ENCODE data around the gene SDR9C7.
"Not testable (repeated sequence)": the region's sequence is repeated elsewhere in the genome, so short reads cannot be mapped to it uniquely, and the experiment has no call there.

SDR9C7 gene

GRCh38 chr12:56951582-56952339 lies 17.6 kb upstream of the SDR9C7 start:
- DNase-seq: no peak

GRCh38 chr12:56948881-56949280 lies 14.7 kb upstream of the SDR9C7 start:
- DNase-seq: no peak

GRCh38 chr12:56948457-56948777 lies 14.2 kb upstream of the SDR9C7 start:
- no peak for DNase-seq

DNA sequence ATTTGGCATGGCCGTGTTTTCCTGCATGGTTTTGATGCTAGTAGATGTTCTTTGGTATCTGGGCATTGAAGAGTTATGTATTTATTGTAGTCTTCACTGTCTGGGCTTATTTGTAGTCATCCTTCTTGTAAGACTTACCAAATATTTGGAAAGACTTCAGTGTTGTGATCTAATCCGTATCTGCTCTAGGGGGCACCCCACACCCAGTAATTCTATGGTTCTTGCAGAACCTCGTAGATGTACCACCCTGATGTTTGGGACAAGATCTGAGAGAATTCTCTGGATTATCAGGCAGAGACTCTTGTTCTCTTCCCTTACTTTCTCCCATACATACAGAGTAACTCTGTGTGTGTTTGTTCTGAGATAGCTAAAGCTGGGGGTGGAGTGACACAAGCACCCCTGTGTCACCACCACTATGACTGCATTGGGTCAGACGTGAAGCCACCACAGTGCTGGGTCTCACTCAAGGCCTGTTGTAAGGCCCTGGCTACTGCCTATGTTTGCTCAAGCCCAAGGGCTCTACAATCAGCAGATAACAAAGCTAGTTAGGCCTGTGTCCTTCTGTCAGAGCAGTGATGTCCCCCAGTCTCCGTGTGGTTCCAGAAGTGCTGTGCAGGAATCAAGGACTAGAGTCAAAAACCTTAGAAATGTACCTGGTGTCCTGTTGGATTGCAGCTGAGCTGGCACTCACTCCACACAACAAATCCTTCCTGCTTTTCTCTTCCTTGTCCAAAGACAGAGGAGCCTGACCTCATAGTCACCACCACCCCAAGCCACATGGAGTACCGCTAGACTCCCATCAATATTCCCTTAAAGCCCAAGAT lies 13.6 kb upstream of the SDR9C7 start:
- peak; percentile 39 to 51 for DNase-seq

- no peak for DNase-seq
These were observed 9.7 kb upstream of the SDR9C7 start for GRCh38 chr12:56943878-56944277.

- not testable (repeated sequence) for DNase-seq
These were observed 9.2 kb upstream of the SDR9C7 start for GRCh38 chr12:56943374-56943773.

GRCh38 chr12:56941299-56942017 lies 7.2 kb upstream of the SDR9C7 start:
- DNase-seq: peak; percentile 58 to 60

GRCh38 chr12:56940942-56941298 lies 6.7 kb upstream of the SDR9C7 start:
- not testable (repeated sequence) for DNase-seq

- DNase-seq: no peak
These were observed 1.5 kb upstream of the SDR9C7 start for GRCh38 chr12:56935752-56936151.

DNA sequence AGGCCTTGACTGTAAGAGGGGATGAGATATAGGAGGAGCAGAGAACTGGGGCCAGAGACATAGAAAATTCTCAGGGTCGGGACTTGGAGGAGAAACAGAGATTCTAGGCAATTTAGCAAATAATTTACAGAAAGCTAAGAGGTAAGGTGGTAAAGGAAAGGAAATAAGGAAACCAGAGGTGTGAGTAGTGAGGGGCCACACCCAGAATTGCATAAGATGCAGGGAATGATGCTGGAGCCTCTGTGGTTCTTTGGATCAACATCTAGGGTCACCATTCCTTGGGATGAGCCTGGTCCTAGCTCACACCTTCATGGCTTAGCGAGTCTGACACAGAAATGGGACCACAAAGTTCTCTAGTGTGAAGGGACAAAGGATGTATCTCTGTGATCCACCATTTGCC lies 949 bp upstream of the SDR9C7 start:
- DNase-seq: no peak

- peak; percentile 71 to 74 for DNase-seq
These were observed 1.3 kb downstream of the SDR9C7 start for GRCh38 chr12:56932867-56933266.

- DNase-seq: no peak
These were observed 2.1 kb downstream of the SDR9C7 start for GRCh38 chr12:56932146-56932545.

GRCh38 chr12:56931474-56931978 lies 2.7 kb downstream of the SDR9C7 start:
- DNase-seq: peak; percentile 93

- DNase-seq: no peak
These were observed 4.0 kb downstream of the SDR9C7 start for GRCh38 chr12:56930241-56930640.

DNA sequence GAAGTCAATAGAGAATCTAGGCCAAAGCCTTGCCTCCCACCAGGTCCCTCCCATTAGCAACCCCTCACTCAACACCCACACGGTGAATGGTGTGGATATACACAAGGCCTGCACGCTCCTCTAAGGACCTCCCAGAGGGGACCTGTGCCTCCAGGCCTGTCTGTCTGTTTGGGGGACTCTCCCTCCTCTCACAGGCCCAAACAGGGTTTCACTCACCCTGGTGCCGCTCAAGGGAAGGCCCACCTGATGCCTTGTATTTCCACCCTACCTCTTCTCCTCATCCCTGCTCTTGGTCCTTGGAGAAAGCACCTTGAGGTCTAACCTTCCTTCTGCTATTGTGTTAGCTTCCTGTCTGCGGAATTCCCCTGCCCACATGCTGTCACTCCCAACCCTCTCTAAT lies 4.4 kb downstream of the SDR9C7 start:
- DNase-seq: no peak

- DNase-seq: no peak
These were observed 5.9 kb downstream of the SDR9C7 start for GRCh38 chr12:56928262-56928661.

DNA sequence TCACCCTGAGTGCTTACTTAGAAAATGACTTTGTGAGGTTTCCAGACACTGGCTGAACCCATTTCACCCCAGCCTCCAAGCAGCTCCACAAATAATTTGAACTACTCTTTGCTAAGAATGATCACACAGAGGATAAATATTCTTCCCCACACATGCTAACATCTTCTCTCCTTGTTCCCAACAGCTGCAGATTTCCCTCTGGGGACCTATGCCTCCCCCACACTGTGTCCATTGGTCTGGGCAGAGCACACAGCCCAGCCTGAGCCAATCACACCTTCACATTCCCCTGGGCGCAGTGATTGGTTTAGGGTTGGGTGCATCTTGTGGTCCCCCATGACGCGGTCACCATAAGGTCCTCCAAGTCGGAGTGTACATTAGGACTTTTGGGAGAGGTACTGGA lies 6.9 kb downstream of the SDR9C7 start:
- DNase-seq: no peak

DNA sequence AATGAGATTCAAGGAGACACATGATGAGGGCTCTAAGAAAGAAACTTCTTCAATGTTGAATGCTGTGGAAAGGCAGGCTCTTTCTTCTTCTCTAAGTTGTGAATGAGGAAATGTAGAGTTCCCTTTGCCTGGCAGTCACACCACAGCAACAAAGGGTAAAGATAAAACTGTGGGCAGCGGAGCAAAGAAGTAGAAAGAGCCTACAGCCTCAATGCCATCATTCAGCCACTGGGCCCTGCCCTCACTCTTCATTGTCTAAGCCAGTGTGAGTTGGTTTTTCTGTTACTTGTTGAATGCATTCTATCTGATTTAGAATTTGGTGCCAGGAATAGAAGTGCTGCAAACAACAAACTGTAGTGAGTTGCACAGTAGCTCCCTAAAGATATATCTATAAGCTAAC lies 12.2 kb downstream of the SDR9C7 start:
- peak; percentile 48 to 69 for DNase-seq

- DNase-seq: no peak
These were observed 12.9 kb downstream of the SDR9C7 start for GRCh38 chr12:56921346-56921745.

DNA sequence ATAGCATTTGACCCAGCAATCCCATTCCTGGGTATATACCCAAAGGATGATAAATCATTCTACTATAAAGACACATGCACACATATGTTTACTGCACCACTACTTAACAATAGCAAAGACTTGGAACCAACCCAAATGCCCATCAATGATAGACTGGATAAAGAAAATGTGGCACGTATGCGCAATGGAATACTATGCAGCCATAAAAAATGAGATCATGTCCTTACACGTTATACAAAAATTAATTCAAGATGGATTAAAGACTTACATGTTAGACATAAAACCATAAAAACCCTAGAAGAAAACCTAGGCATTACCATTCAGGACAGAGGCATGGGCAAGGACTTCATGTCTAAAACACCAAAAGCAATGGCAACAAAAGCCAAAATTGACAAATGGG lies 16.1 kb downstream of the SDR9C7 start:
- not testable (repeated sequence) for DNase-seq

DNA sequence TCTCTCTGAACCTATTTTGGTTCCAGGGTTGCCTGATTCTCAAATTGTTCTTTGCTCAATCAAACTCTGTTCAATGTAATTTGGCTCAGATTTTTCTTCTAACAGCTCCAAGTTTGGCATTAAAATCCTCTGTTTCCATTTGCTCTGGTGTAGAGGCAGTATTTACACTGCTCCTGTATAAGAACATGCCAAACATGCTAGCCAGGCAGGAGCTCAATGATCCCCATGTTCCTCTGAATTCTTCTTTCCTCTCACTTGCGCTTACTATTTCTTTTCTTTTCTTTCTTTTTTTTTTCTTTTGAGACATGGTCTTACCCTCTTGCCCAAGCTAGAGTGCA lies 17.2 kb downstream of the SDR9C7 start:
- no peak for DNase-seq

DNA sequence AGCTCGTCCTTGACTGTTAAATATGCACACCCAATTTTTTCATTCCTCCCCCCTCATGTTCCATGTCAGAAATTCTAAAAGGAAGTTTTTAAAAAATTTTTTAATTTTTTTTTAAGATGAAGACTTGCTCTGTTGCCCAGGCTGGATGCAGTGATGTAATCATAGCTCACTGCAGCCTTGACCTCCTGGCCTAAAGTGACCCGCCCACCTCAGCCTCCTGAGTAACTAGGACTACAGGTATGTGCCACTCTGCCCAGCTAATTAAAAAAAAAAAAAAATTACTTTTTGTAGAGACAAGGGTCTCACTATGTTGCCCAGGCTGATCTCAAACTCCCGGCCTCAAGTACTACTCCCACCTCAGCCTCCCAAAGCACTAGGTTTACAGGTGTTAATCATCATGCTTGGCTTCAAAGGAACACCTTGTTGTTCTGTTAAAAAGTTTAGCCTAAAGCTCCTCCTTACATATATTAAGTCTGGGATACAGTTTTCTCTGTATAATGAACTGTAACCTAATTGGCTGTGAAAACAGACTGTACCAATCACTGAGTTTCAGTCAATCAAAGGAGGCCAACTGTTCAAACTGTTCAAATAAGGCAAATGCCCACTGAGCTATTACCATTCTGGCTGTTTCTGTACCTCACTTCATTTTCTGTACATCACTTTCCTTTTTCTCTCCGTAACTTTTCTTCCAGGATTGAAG lies 17.8 kb downstream of the SDR9C7 start:
- DNase-seq: no peak

- DNase-seq: no peak
These were observed 19.5 kb downstream of the SDR9C7 start for GRCh38 chr12:56914724-56915123.

Measured in Kasumi-1 (cell line).